Upper lobe of left lung (tissue), 4 donors: ENCODE data around the gene PLEKHM1.
"Not testable (repeated sequence)": the region's sequence is repeated elsewhere in the genome, so short reads cannot be mapped to it uniquely, and the experiment has no call there.

ENCODE experiments used
- EP300 ChIP-seq, 4 donors: sonication (generic); formaldehyde crosslinking; IDR thresholded peaks; one replicate each; pipeline ENCODE4 v1.5.1; 2017; ENCODE audit warnings: antibody characterized with exemption in 4 of 4, control low read depth in 2 of 4
- POLR2A ChIP-seq, 4 donors: fragments of 450-650 bp; IDR thresholded peaks; one replicate each; pipeline ENCODE4 v1.5.1; 2016 to 2017; ENCODE audit warnings: antibody characterized with exemption in 4 of 4, mild to moderate bottlenecking in 2 of 4
- POLR2AphosphoS5 ChIP-seq, 2 donors: sonication (generic); formaldehyde crosslinking; IDR thresholded peaks; one replicate each; pipeline ENCODE4 v1.5.1; 2017; ENCODE audit warnings: antibody characterized with exemption in 2 of 2
- TF ChIP-seq, protein P1 (sequence below), 6 experiments: fragments of 450-650 bp in 4 of 6; fragments of 200-600 bp in 2 of 6; sonication (generic) in 2 of 6; IDR thresholded peaks; one replicate each; pipeline ENCODE4 v1.5.1; 2016 to 2019; ENCODE audit warnings: antibody characterized with exemption in 6 of 6

DNA sequence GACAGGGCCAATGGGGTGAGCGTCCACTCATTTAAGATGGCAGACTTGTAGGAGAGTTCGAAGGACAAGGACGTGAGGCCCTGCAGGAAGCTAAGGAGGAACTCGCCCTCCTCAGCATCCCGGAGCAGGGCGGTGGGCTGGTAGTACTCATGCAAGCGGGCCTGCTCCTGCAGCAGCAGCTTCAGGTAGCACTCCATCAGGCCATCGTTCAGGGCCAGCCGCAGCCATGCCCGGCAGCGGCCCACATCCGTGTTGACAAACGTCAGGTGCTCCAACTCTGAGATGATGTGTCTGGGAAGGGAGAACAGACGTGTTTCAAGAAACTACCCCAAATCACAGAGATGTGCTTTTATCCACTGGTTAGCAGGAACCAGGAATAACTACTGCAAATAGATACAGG is 15.1 kb downstream of the PLEKHM1 start:
- TF ChIP-seq POLR2AphosphoS5, POLR2A, EP300 (IDR thresholded peaks at IDR 0.05): not testable (repeated sequence)
- TF ChIP-seq, protein P1, sequence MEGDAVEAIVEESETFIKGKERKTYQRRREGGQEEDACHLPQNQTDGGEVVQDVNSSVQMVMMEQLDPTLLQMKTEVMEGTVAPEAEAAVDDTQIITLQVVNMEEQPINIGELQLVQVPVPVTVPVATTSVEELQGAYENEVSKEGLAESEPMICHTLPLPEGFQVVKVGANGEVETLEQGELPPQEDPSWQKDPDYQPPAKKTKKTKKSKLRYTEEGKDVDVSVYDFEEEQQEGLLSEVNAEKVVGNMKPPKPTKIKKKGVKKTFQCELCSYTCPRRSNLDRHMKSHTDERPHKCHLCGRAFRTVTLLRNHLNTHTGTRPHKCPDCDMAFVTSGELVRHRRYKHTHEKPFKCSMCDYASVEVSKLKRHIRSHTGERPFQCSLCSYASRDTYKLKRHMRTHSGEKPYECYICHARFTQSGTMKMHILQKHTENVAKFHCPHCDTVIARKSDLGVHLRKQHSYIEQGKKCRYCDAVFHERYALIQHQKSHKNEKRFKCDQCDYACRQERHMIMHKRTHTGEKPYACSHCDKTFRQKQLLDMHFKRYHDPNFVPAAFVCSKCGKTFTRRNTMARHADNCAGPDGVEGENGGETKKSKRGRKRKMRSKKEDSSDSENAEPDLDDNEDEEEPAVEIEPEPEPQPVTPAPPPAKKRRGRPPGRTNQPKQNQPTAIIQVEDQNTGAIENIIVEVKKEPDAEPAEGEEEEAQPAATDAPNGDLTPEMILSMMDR (IDR thresholded peaks at IDR 0.05), result not testable (repeated sequence)
